HEK293 (cell line): Measurements from ENCODE around the gene TMX3.

Experiments
- CTCF ChIA-PET: fragments of 350-600 bp; formaldehyde crosslinking; extraction: SDS; loops from one replicate; lab custom pipeline; 2021; ENCODE audit warnings: antibody characterized with exemption; lab: Yijun Ruan, JAX
- POLR2A ChIA-PET: fragments of 300-600 bp; formaldehyde crosslinking; extraction: SDS; loops from one replicate; lab custom pipeline; 2020; ENCODE audit warnings: antibody characterized with exemption, inconsistent platforms; lab: Yijun Ruan, JAX
- H3K27ac ChIP-seq: fragments of 200-500 bp; sonication (Bioruptor generic); 2 replicates; pipeline ENCODE4 v1.5.1; 2014; ENCODE audit warnings: low read depth, low read length, control low read depth, inconsistent platforms; ENCODE audit errors: extremely low read depth
- H3K36me3 ChIP-seq, 2 experiments: fragments of 200-500 bp in 1 of 2; sonication (Bioruptor generic) in 1 of 2; 1 replicate in 1 of 2; 2 replicates in 1 of 2; pipeline ENCODE4 v1.5.1; 2014 to 2017; ENCODE audit warnings: inconsistent platforms in 2 of 2, low read length in 2 of 2; ENCODE audit not compliant: control insufficient read depth in 2 of 2, insufficient read depth in 1 of 2
- H3K4me1 ChIP-seq: fragments of 200-500 bp; sonication (Bioruptor generic); 2 replicates; pipeline ENCODE4 v1.5.1; 2014; ENCODE audit warnings: mild to moderate bottlenecking, low read length, inconsistent platforms; ENCODE audit not compliant: control insufficient read depth, insufficient read depth
- H3K4me3 ChIP-seq: 2 replicates; pipeline ENCODE4 v1.5.1; 2011; ENCODE audit warnings: low read depth, mild to moderate bottlenecking, control low read depth, low read length, moderate library complexity
- H3K9me3 ChIP-seq: fragments of 200-500 bp; sonication (Bioruptor generic); 2 replicates; pipeline ENCODE4 v1.5.1; 2014; ENCODE audit warnings: low read depth, low read length, inconsistent platforms; ENCODE audit not compliant: control insufficient read depth, insufficient read depth
- ATF2 ChIP-seq: fragments of 450-650 bp; formaldehyde crosslinking; IDR thresholded peaks from 2 replicates; pipeline ENCODE4 v1.5.1; 2016; ENCODE audit warnings: missing biosample characterization, missing genetic modification characterization, low read depth
- REST ChIP-seq: fragments of 450-650 bp; formaldehyde crosslinking; IDR thresholded peaks from 2 replicates; pipeline ENCODE4 v1.5.1; 2016; ENCODE audit warnings: missing biosample characterization, missing genetic modification characterization
- SETDB1 ChIP-seq: IDR thresholded peaks from one replicate; pipeline ENCODE4 v1.6.1; 2017; ENCODE audit warnings: mild to moderate bottlenecking, low read length, moderate library complexity, mixed read lengths; ENCODE audit not compliant: insufficient read length
- TCF7L2 ChIP-seq: IDR thresholded peaks from 2 replicates; pipeline ENCODE4 v1.6.1; 2011; ENCODE audit warnings: low read depth, mild to moderate bottlenecking, inconsistent platforms, low read length, moderate library complexity, borderline replicate concordance
- ZBTB11 ChIP-seq: fragments of 450-650 bp; formaldehyde crosslinking; conservative IDR thresholded peaks from 2 replicates; pipeline ENCODE4 v1.5.1; 2016; ENCODE audit warnings: low read depth, missing biosample characterization, missing genetic modification characterization
- ZNF18 ChIP-seq: fragments of 450-650 bp; formaldehyde crosslinking; IDR thresholded peaks from 2 replicates; pipeline ENCODE4 v1.5.1; 2016; ENCODE audit warnings: missing biosample characterization, missing genetic modification characterization
- ZNF184 ChIP-seq: fragments of 450-650 bp; IDR thresholded peaks from 2 replicates; pipeline ENCODE4 v1.5.1; 2018; ENCODE audit warnings: missing biosample characterization, mild to moderate bottlenecking, missing genetic modification characterization
- ZNF211 ChIP-seq: fragments of 450-650 bp; formaldehyde crosslinking; IDR thresholded peaks from 2 replicates; pipeline ENCODE4 v1.5.1; 2016; ENCODE audit warnings: low read depth, missing biosample characterization, missing genetic modification characterization
- ZNF23 ChIP-seq: fragments of 450-650 bp; formaldehyde crosslinking; IDR thresholded peaks from 2 replicates; pipeline ENCODE4 v1.5.1; 2016; ENCODE audit warnings: missing biosample characterization, missing genetic modification characterization, borderline replicate concordance
- ZNF404 ChIP-seq: fragments of 450-650 bp; formaldehyde crosslinking; IDR thresholded peaks from 2 replicates; pipeline ENCODE4 v1.5.1; 2017; ENCODE audit warnings: missing biosample characterization, missing genetic modification characterization
- ZNF544 ChIP-seq: fragments of 450-650 bp; formaldehyde crosslinking; IDR thresholded peaks from 2 replicates; pipeline ENCODE4 v1.5.0; 2017; ENCODE audit warnings: missing biosample characterization, missing genetic modification characterization
- ZNF629 ChIP-seq: fragments of 450-650 bp; formaldehyde crosslinking; IDR thresholded peaks from 2 replicates; pipeline ENCODE4 v1.5.1; 2017; ENCODE audit warnings: missing biosample characterization, missing genetic modification characterization
- ZNF664 ChIP-seq: fragments of 450-650 bp; formaldehyde crosslinking; IDR thresholded peaks from 2 replicates; pipeline ENCODE4 v1.5.1; 2016; ENCODE audit warnings: missing biosample characterization, missing genetic modification characterization
- ZNF747 ChIP-seq: fragments of 450-650 bp; formaldehyde crosslinking; IDR thresholded peaks from 2 replicates; pipeline ENCODE4 v1.5.1; 2016; ENCODE audit warnings: missing biosample characterization, missing genetic modification characterization

The TMX3 gene

DNA sequence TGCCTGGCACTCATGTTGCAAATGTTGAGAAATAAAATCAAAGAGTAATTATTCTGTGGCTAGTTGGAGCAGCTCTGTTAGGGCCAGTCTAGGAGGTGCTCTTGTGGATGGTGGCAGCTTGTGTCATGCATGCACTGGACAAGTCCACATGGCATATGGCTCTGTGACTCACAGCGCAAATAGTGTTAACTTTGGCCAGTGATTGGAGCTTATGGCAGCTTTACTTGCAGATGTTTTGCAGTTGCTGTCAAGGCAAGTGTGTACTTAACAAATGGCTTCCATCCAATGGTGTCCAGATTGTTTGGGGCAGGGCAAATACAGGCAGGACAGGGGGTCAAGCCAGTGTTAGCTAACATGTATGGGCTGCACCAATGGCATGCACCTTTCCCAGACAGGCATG, 26.1 kb upstream of the TMX3 start:
- H3K36me3 ChIP-seq = no peaks in the 10 kb centered on the region
- H3K4me3 ChIP-seq = no peak overlapping the region
- ChIA-PET CTCF (interaction anchor here (0.7 kb wide), 1 partner anchor 1787 kb away, joined by 4 read pairs; no protein-coding TSS in a partner anchor), POLR2A (no interaction called here)
- no peaks in the 10 kb centered on the region for H3K4me1 ChIP-seq
- no peak overlapping the region for H3K27ac ChIP-seq
- H3K9me3 ChIP-seq = no peaks in the 10 kb centered on the region
- TF ChIP-seq ZNF23 (tag by site-specific recombination) (no peak), ZNF664 (tag by site-specific recombination) (no peak), ZNF404 (tag by site-specific recombination) (no peak), ZNF747 (tag by site-specific recombination) (no peak), ZNF184 (tag by site-specific recombination) (no peak), REST (no peak), SETDB1 (no peak)

DNA sequence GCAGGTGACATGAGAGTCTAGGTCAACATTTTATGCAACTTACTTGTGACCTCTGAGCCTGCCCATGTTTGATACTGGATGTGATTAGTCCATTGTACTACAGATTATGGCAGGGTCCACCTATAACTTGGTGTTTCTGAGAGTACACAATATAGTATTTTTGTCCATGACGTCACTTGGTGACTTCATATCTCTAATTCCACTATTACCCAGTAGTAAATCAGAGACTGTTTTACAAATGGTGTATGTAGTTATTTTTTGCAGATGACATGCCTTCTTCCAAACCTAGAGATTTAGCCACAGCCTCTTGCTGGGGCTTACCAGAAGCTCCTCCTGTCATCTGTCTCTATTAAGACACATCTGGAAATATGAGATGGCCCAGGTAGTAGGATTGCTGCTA, 24.6 kb upstream of the TMX3 start:
- H3K4me3 ChIP-seq = no peak overlapping the region
- no peaks in the 10 kb centered on the region for H3K36me3 ChIP-seq
- no peaks in the 10 kb centered on the region for H3K9me3 ChIP-seq
- CTCF ChIA-PET = interaction anchor here (0.6 kb wide), 1 partner anchor 50 kb away, joined by 7 read pairs; no protein-coding TSS in a partner anchor
- H3K4me1 ChIP-seq = no peaks in the 10 kb centered on the region; the same call in 1 of the 2 replicates
- POLR2A ChIA-PET = no interaction called here
- TF ChIP-seq ZBTB11 (no peak), ATF2 (peak; percentile 45; the same call in 1 of the 2 replicates), ZNF629 (tag by site-specific recombination) (no peak), ZNF18 (tag by site-specific recombination) (no peak), TCF7L2 (no peak), ZNF211 (tag by site-specific recombination) (no peak), ZNF544 (tag by site-specific recombination) (no peak)
- H3K27ac ChIP-seq = no peak overlapping the region
